Raji (cell line): ENCODE measurements around the gene DCAF7.

Experiments
- POLR2A ChIP-seq: IDR thresholded peaks from 2 replicates; pipeline ENCODE4 v1.6.1; 2011; ENCODE audit warnings: low read depth, low read length, control low read depth; ENCODE audit not compliant: insufficient read depth

DCAF7 gene

GRCh38 chr17:63549946-63550816 lies at the start of gene DCAF7:
TSS of gene DCAF7 (plus strand) at chr17:63550477. CDS start at chr17:63550678, 201 bp downstream.
- peak; percentile 93 for TF ChIP-seq POLR2A

GRCh38 chr17:63500543-63501390 lies 49.5 kb upstream of the DCAF7 start:
- TF ChIP-seq POLR2A, result no peak

- TF ChIP-seq POLR2A, result no peak
Observed at GRCh38 chr17:63503341-63503705, 47.0 kb upstream of the DCAF7 start.

- TF ChIP-seq POLR2A, result no peak
Observed at GRCh38 chr17:63504261-63504660, 46.0 kb upstream of the DCAF7 start.

- no peak for TF ChIP-seq POLR2A
Observed at GRCh38 chr17:63505341-63505740, 44.9 kb upstream of the DCAF7 start.

GRCh38 chr17:63506627-63507026 lies 43.6 kb upstream of the DCAF7 start:
- no peak for TF ChIP-seq POLR2A

- TF ChIP-seq POLR2A, result no peak
Observed at GRCh38 chr17:63511331-63511730, 38.9 kb upstream of the DCAF7 start.

- TF ChIP-seq POLR2A, result no peak
Observed at GRCh38 chr17:63512388-63512787, 37.9 kb upstream of the DCAF7 start.

- no peak for TF ChIP-seq POLR2A
Observed at GRCh38 chr17:63512896-63513644, 37.2 kb upstream of the DCAF7 start.

- TF ChIP-seq POLR2A, result no peak
Observed at GRCh38 chr17:63514477-63514876, 35.8 kb upstream of the DCAF7 start.

- no peak for TF ChIP-seq POLR2A
Observed at GRCh38 chr17:63514974-63515373, 35.3 kb upstream of the DCAF7 start.

GRCh38 chr17:63515426-63515825 lies 34.9 kb upstream of the DCAF7 start:
- no peak for TF ChIP-seq POLR2A

- TF ChIP-seq POLR2A, result no peak
Observed at GRCh38 chr17:63516910-63517824, 33.1 kb upstream of the DCAF7 start.

GRCh38 chr17:63517825-63518534 lies 32.3 kb upstream of the DCAF7 start:
- TF ChIP-seq POLR2A, result no peak
